Keratinocyte (primary cell): Measurements from ENCODE around the gene ZNF43. TPM values are rescaled to one million over a fixed set of nuclear protein-coding genes. Genes with fewer than 3 reads are reported as not detected.

Experiments
- DNase-seq: peaks from one replicate; pipeline ENCODE4 v3.0.0-alpha.2; 2011; ENCODE audit warnings: low read depth, missing footprints, low spot score
- FAIRE-seq: peaks from 2 replicates; lab custom pipeline; 2011; peaks lifted over from hg19 to GRCh38; lab: Jason Lieb, UNC
- H2AFZ ChIP-seq: 2 replicates; pipeline ENCODE4 v1.6.0; 2012; ENCODE audit warnings: low read length, control low read depth, inconsistent platforms; ENCODE audit not compliant: control insufficient read depth
- H3K27ac ChIP-seq: 2 replicates; pipeline ENCODE4 v1.5.1; 2011; ENCODE audit warnings: low read length; ENCODE audit not compliant: control insufficient read depth, insufficient read depth
- H3K27me3 ChIP-seq: 3 replicates; pipeline ENCODE4 v1.6.0; 2011; ENCODE audit warnings: low read length; ENCODE audit not compliant: control insufficient read depth, insufficient read depth; ENCODE audit errors: extremely low read depth
- H3K36me3 ChIP-seq, 2 experiments: 2 replicates in 1 of 2; 3 replicates in 1 of 2; pipeline ENCODE4 v1.5.1; 2011; ENCODE audit warnings: low read length in 2 of 2, mild to moderate bottlenecking in 1 of 2; ENCODE audit not compliant: control insufficient read depth in 2 of 2, insufficient read depth in 2 of 2; ENCODE audit errors: extremely low read depth in 1 of 2
- H3K4me1 ChIP-seq: 3 replicates; pipeline ENCODE4 v1.5.1; 2011; ENCODE audit warnings: low read length; ENCODE audit not compliant: control insufficient read depth, insufficient read depth; ENCODE audit errors: extremely low read depth
- H3K4me2 ChIP-seq: 3 replicates; pipeline ENCODE4 v1.6.0; 2011; ENCODE audit warnings: low read depth, low read length; ENCODE audit not compliant: control insufficient read depth, insufficient read depth; ENCODE audit errors: extremely low read depth
- H3K4me3 ChIP-seq, 3 experiments: fragments of 200-600 bp in 1 of 3; sonication (generic) in 1 of 3; 2 replicates in 2 of 3; 3 replicates in 1 of 3; pipeline ENCODE4 v1.5.1; 2011 to 2016; ENCODE audit warnings: low read length in 3 of 3, mild to moderate bottlenecking in 3 of 3, control low read depth in 2 of 3, inconsistent platforms in 1 of 3, low read depth in 1 of 3, mixed read lengths in 1 of 3, mixed run types in 1 of 3, moderate library complexity in 1 of 3; ENCODE audit not compliant: control insufficient read depth in 2 of 3, insufficient read depth in 2 of 3; ENCODE audit errors: extremely low read depth in 1 of 3
- H3K79me2 ChIP-seq: 2 replicates; pipeline ENCODE4 v1.6.0; 2012; ENCODE audit warnings: low read length; ENCODE audit not compliant: control insufficient read depth, insufficient read depth
- H3K9ac ChIP-seq: 3 replicates; pipeline ENCODE4 v1.6.0; 2011; ENCODE audit warnings: low read length; ENCODE audit not compliant: control insufficient read depth, insufficient read depth; ENCODE audit errors: extremely low read depth
- H3K9me1 ChIP-seq: 3 replicates; pipeline ENCODE4 v1.6.0; 2011; ENCODE audit warnings: low read length; ENCODE audit not compliant: control insufficient read depth, insufficient read depth; ENCODE audit errors: extremely low read depth
- H3K9me3 ChIP-seq: 2 replicates; pipeline ENCODE4 v1.5.1; 2012; ENCODE audit warnings: low read depth, low read length; ENCODE audit not compliant: control insufficient read depth
- H4K20me1 ChIP-seq: 3 replicates; pipeline ENCODE4 v1.6.0; 2011; ENCODE audit warnings: low read length; ENCODE audit not compliant: control insufficient read depth, insufficient read depth; ENCODE audit errors: extremely low read depth
- CTCF ChIP-seq, 3 experiments: IDR thresholded peaks in 1 of 3; conservative IDR thresholded peaks in 1 of 3; optimal IDR thresholded peaks in 1 of 3; 2 replicates in 2 of 3; 3 replicates in 1 of 3; pipeline versions ENCODE3 to v1.5.1; 2011; ENCODE audit warnings: low read length in 3 of 3, mild to moderate bottlenecking in 3 of 3, moderate library complexity in 2 of 3, control low read depth in 1 of 3, inconsistent platforms in 1 of 3; ENCODE audit not compliant: insufficient read depth in 2 of 3; ENCODE audit errors: extremely low read depth in 1 of 3
- EZH2 ChIP-seq: IDR thresholded peaks from one replicate; pipeline ENCODE4 v1.6.1; 2012; ENCODE audit warnings: inconsistent platforms, mild to moderate bottlenecking, low read length, moderate library complexity
- dilution Hi-C: fragments of 300-500 bp; cut with MboI; formaldehyde crosslinking; loops from one replicate; pipeline ENCODE4 v1.7.0; 2020; ENCODE audit warnings: low sequenced_read_pairs; ENCODE audit not compliant: extremely low pct_ligation_motif_present
- polyA plus RNA-seq, 5 experiments: library from polyadenylated mRNA; depleted of rRNA in 3 of 5; stranded (reverse) in 3 of 5; stranded (forward) in 1 of 5; unstranded in 1 of 5; fragments of >200 nt; gene quantifications; 1 replicate in 1 of 5; 2 replicates in 3 of 5; 3 replicates in 1 of 5; pipeline versions ENCODE4 v1.2.1 to v1.2.3, GENCODE V29; 2011 to 2012; ENCODE audit warnings: missing spikeins in 2 of 5, low read depth in 1 of 5, low replicate concordance in 1 of 5

ZNF43 gene
- polyA plus RNA-seq, 1 donor (not counting 4 experiments of a cell fraction or from before 2014, with no cell fraction given), result 3.3 TPM

- H2AFZ ChIP-seq, result peak overlapping the region; percentile 99
- peak overlapping the region; percentile 62 for H3K4me2 ChIP-seq
- DNase-seq, result peak; percentile 35
These were observed 15.8 kb upstream of the ZNF43 start for GRCh38 chr19:21851596-21852345.

DNA sequence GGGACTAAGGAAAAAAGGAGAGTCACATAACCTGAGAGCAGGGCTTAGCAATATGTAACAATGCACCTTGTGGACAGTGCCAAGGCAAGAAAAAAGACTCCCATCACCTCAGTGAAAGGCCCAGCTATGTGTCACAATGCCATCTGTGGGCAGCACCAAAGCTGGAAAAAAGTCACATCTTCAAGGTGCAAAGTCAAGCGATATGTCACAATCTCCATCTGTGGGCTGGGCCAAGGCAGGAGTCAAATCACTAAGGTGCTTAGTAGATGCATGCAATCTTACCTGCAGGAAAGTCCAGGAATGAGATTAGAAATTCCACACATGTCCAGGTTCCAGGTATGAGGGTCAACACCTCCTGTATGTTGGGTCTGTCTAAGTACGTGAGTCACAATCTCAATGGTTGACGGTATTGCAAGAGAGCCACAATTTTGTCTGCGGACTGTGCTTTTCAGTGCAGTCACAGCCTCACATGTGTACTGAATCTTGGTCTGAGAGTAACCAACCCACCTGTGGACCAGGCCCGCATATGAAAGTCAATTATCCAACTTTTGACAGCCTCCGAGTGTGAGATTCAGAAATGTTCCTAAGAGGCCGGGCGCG, 14.8 kb upstream of the ZNF43 start:
- Histone ChIP-seq H3K4me2 (peak overlapping the region; percentile 62), H3K27ac (no peak overlapping the region), H4K20me1 (no peaks in the 10 kb centered on the region), H3K79me2 (no peaks in the 10 kb centered on the region), H3K4me1 (peaks cover 5% of the 10 kb centered on the region), H3K27me3 (no peaks in the 10 kb centered on the region), H2AFZ (no peak overlapping the region), H3K36me3 (peaks cover 0 to 3% of the 10 kb centered on the region in 2 experiments), H3K9ac (no peak overlapping the region), H3K9me3 (peaks cover 4% of the 10 kb centered on the region), H3K9me1 (no peaks in the 10 kb centered on the region), H3K4me3 (peak overlapping the region; percentile 54 to 81 (median 73))
- dilution Hi-C loops, result no loop called here
- no peak for FAIRE-seq
- no peak for TF ChIP-seq CTCF (optimal IDR thresholded peaks at IDR 0.05 in 1 of 3, IDR thresholded peaks at IDR 0.05 in 1 of 3, conservative IDR thresholded peaks at IDR 0.05 in 1 of 3; ENCODE audit: extremely low read depth in 1 of 3, insufficient read depth in 2 of 3, low read length in 3 of 3)
- no peak for TF ChIP-seq EZH2
- no peak for DNase-seq

More at GRCh38 chr19:21851596-21852345, 15.8 kb upstream of the ZNF43 start:
- no peaks in the 10 kb centered on the region for H4K20me1 ChIP-seq
- dilution Hi-C loops, result no loop called here
- H3K79me2 ChIP-seq, result no peaks in the 10 kb centered on the region
- H3K9ac ChIP-seq, result peak overlapping the region; percentile 78
- peak overlapping the region; percentile 36 for H3K27ac ChIP-seq
- H3K4me3 ChIP-seq, result peak overlapping the region; percentile 54 to 81 (median 73)
- H3K4me1 ChIP-seq, result peaks cover 5% of the 10 kb centered on the region
- FAIRE-seq, result peak; percentile 23
- H3K9me1 ChIP-seq, result no peaks in the 10 kb centered on the region
- H3K9me3 ChIP-seq, result peaks cover 3% of the 10 kb centered on the region
- H3K36me3 ChIP-seq, result peaks cover 0 to 3% of the 10 kb centered on the region in 2 experiments
- H3K27me3 ChIP-seq, result no peaks in the 10 kb centered on the region
- no peak for TF ChIP-seq EZH2
- no peak for TF ChIP-seq CTCF (optimal IDR thresholded peaks at IDR 0.05 in 1 of 3, IDR thresholded peaks at IDR 0.05 in 1 of 3, conservative IDR thresholded peaks at IDR 0.05 in 1 of 3; ENCODE audit: extremely low read depth in 1 of 3, insufficient read depth in 2 of 3, low read length in 3 of 3)
